ENCODE results near the gene ZNF319. TPM values are rescaled to one million over a fixed set of nuclear protein-coding genes. Genes with fewer than 3 reads are reported as not detected.
"Not testable (repeated sequence)": the region's sequence is repeated elsewhere in the genome, so short reads cannot be mapped to it uniquely, and the experiment has no call there.

The ZNF319 gene
- total RNA-seq, 1 donor = 4.3 TPM

- DNase-seq (ENCODE audit: insufficient read length, low spot score, missing footprints) = peak; percentile 22
- TF ChIP-seq CTCF (IDR thresholded peaks at IDR 0.05; ENCODE audit: extremely low read depth, low read depth, low read length) = no peak
- H3K4me1 ChIP-seq (ENCODE audit: insufficient read depth, low read length) = no peaks in the 10 kb centered on the region
- no peaks in the 10 kb centered on the region for H3K9me3 ChIP-seq (ENCODE audit: low read depth, low read length)
- no peak overlapping the region for H3K4me3 ChIP-seq (ENCODE audit: insufficient read depth, low read length)
- no peaks in the 10 kb centered on the region for H3K79me2 ChIP-seq (ENCODE audit: insufficient read depth, low read length)
- H3K27ac ChIP-seq (ENCODE audit: low read depth, low read length) = no peak overlapping the region
- no peak overlapping the region for H2AFZ ChIP-seq (ENCODE audit: low read length)
- H3K36me3 ChIP-seq (ENCODE audit: insufficient read depth, low read length) = no peaks in the 10 kb centered on the region
- peaks cover 18% of the 10 kb centered on the region for H3K27me3 ChIP-seq (ENCODE audit: insufficient read depth, low read length)
- no peaks in the 10 kb centered on the region for H4K20me1 ChIP-seq (ENCODE audit: insufficient read depth, low read length)
- no peak overlapping the region for H3K4me2 ChIP-seq (ENCODE audit: insufficient read depth, low read length)
These were observed 21.4 kb downstream of the ZNF319 start for GRCh38 chr16:57979006-57979585.

DNA sequence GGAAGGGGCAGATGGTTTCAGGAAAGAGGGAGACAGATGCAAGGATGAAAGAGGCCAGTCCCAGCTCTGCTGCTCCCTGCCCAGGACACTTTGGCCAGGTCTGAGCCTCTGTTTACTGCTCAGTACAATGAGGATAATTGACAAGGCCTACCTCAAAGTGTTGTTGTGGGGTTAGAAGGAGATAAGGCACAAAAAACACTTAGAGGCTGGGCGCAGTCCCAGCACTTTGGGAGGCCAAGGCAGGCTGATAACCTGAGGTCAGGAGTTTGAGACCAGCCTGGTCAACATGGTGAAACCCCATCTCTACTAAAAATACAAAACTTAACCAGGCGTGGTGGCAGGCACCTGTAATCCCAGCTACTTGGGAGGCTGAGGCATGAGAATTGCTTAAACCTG, 22.4 kb downstream of the ZNF319 start:
- not testable (repeated sequence) for H3K4me2 ChIP-seq (ENCODE audit: insufficient read depth, low read length); H3K27ac ChIP-seq (ENCODE audit: low read depth, low read length); H3K9me3 ChIP-seq (ENCODE audit: low read depth, low read length); H3K4me3 ChIP-seq (ENCODE audit: insufficient read depth, low read length); H3K36me3 ChIP-seq (ENCODE audit: insufficient read depth, low read length); H2AFZ ChIP-seq (ENCODE audit: low read length); H3K4me1 ChIP-seq (ENCODE audit: insufficient read depth, low read length); H4K20me1 ChIP-seq (ENCODE audit: insufficient read depth, low read length); DNase-seq (ENCODE audit: insufficient read length, low spot score, missing footprints); H3K79me2 ChIP-seq (ENCODE audit: insufficient read depth, low read length)
- peaks cover 17% of the 10 kb centered on the region for H3K27me3 ChIP-seq (ENCODE audit: insufficient read depth, low read length)

- H3K79me2 ChIP-seq (ENCODE audit: insufficient read depth, low read length) = no peaks in the 10 kb centered on the region
- H3K36me3 ChIP-seq (ENCODE audit: insufficient read depth, low read length) = no peaks in the 10 kb centered on the region
- no peak overlapping the region for H3K27ac ChIP-seq (ENCODE audit: low read depth, low read length)
- H2AFZ ChIP-seq (ENCODE audit: low read length) = no peak overlapping the region
- DNase-seq (ENCODE audit: insufficient read length, low spot score, missing footprints) = peak; percentile 90
- H3K4me2 ChIP-seq (ENCODE audit: insufficient read depth, low read length) = no peak overlapping the region
- no peaks in the 10 kb centered on the region for H4K20me1 ChIP-seq (ENCODE audit: insufficient read depth, low read length)
- H3K4me1 ChIP-seq (ENCODE audit: insufficient read depth, low read length) = no peaks in the 10 kb centered on the region
- peaks cover 16% of the 10 kb centered on the region for H3K27me3 ChIP-seq (ENCODE audit: insufficient read depth, low read length)
- no peaks in the 10 kb centered on the region for H3K9me3 ChIP-seq (ENCODE audit: low read depth, low read length)
- H3K4me3 ChIP-seq (ENCODE audit: insufficient read depth, low read length) = no peak overlapping the region
- TF ChIP-seq CTCF (IDR thresholded peaks at IDR 0.05; ENCODE audit: extremely low read depth, low read depth, low read length) = no peak
These were observed 22.9 kb downstream of the ZNF319 start for GRCh38 chr16:57977418-57978069.

- Histone ChIP-seq H3K4me2 (ENCODE audit: insufficient read depth, low read length) (no peak overlapping the region), H4K20me1 (ENCODE audit: insufficient read depth, low read length) (no peaks in the 10 kb centered on the region), H3K79me2 (ENCODE audit: insufficient read depth, low read length) (no peaks in the 10 kb centered on the region), H3K4me3 (ENCODE audit: insufficient read depth, low read length) (no peak overlapping the region), H3K27me3 (ENCODE audit: insufficient read depth, low read length) (peaks cover 11% of the 10 kb centered on the region), H3K27ac (ENCODE audit: low read depth, low read length) (no peak overlapping the region), H3K9me3 (ENCODE audit: low read depth, low read length) (no peaks in the 10 kb centered on the region), H3K4me1 (ENCODE audit: insufficient read depth, low read length) (no peaks in the 10 kb centered on the region), H3K36me3 (ENCODE audit: insufficient read depth, low read length) (no peaks in the 10 kb centered on the region), H2AFZ (ENCODE audit: low read length) (no peak overlapping the region)
- TF ChIP-seq CTCF (IDR thresholded peaks at IDR 0.05; ENCODE audit: extremely low read depth, low read depth, low read length) = no peak
- DNase-seq (ENCODE audit: insufficient read length, low spot score, missing footprints) = peak; percentile 62
These were observed 24.1 kb downstream of the ZNF319 start for GRCh38 chr16:57976331-57976796.
